ENCODE data around the gene DCAF12L2.

Gene DCAF12L2

GRCh38 chrX:126165721-126166461 is at the start of gene DCAF12L2:
DCAF12L2 (minus strand) TSS chrX:126166289; CDS start chrX:126165924, 365 bp downstream.
- no peak for TF ChIP-seq CTCF (IDR thresholded peaks at IDR 0.05)

- no peak for TF ChIP-seq CTCF (IDR thresholded peaks at IDR 0.05)
These were observed 11.2 kb upstream of the DCAF12L2 start for GRCh38 chrX:126177133-126177840.

GRCh38 chrX:126170720-126171119 is 4.6 kb upstream of the DCAF12L2 start:
- no peak for TF ChIP-seq CTCF (IDR thresholded peaks at IDR 0.05)

- no peak for TF ChIP-seq CTCF (IDR thresholded peaks at IDR 0.05)
These were observed 1.5 kb upstream of the DCAF12L2 start for GRCh38 chrX:126167560-126167959.

- no peak for TF ChIP-seq CTCF (IDR thresholded peaks at IDR 0.05)
These were observed 728 bp downstream of the DCAF12L2 start for GRCh38 chrX:126165401-126165720.

- no peak for TF ChIP-seq CTCF (IDR thresholded peaks at IDR 0.05)
These were observed 1.2 kb downstream of the DCAF12L2 start for GRCh38 chrX:126164689-126165400.

- TF ChIP-seq CTCF (IDR thresholded peaks at IDR 0.05) = no peak
These were observed 1.9 kb downstream of the DCAF12L2 start for GRCh38 chrX:126164226-126164625.
